ENCODE data around the gene HNRNPF. TPM values are rescaled to one million over a fixed set of nuclear protein-coding genes. Genes with fewer than 3 reads are reported as not detected.

The HNRNPF gene
- total and polyA plus RNA-seq, 2 experiments from 2014 or later, result 106 to 172 TPM

GRCh38 chr10:43387678-43388032 is 21.3 kb downstream of the HNRNPF start:
- TF ChIP-seq EZH2phosphoT487 (IDR thresholded peaks at IDR 0.05; ENCODE audit: insufficient read depth, low read depth) (no peak), EZH2 (IDR thresholded peaks at IDR 0.05; ENCODE audit: insufficient read depth, poor library complexity, severe bottlenecking) (no peak)
- Histone ChIP-seq H4K20me1 (ENCODE audit: insufficient read depth) (0 out of 2 replicates have a peak, but pooled peaks cover 3% of the 10 kb centered on the region), H2AFZ (no peak overlapping the region), H3K27me3 (replicated peaks; ENCODE audit: insufficient read depth) (no peaks in the 10 kb centered on the region), H3K9ac (no peak overlapping the region), H3K27ac (no peak overlapping the region), H3K4me1 (ENCODE audit: insufficient read depth) (peaks cover 8% of the 10 kb centered on the region; the same call in 1 of the 2 replicates), H3K36me3 (ENCODE audit: low read depth) (peaks cover 70% of the 10 kb centered on the region), H3K79me2 (ENCODE audit: insufficient read depth) (peaks cover 51% of the 10 kb centered on the region), H3F3A (ENCODE audit: insufficient read depth) (peaks cover 60% of the 10 kb centered on the region), H3K9me2 (ENCODE audit: insufficient read depth) (no peaks in the 10 kb centered on the region), H3K4me2 (ENCODE audit: unreplicated experiment) (no peak overlapping the region), H3K4me3 (no peak overlapping the region), H3K9me3 (ENCODE audit: low read depth) (no peaks in the 10 kb centered on the region)
- no peak for DNase-seq
- in situ Hi-C loops (cut with MboI), result no loop called here
- WGBS, 2 experiments (ENCODE audit: low coverage in 1 of 2, low lambda C conversion rate in 2 of 2, missing lambda C conversion rate in 2 of 2), result 82% methylated on average over 5 of the region's 5 CpGs

- WGBS, 2 experiments (ENCODE audit: low coverage in 1 of 2, low lambda C conversion rate in 2 of 2, missing lambda C conversion rate in 2 of 2), result 91% methylated on average over 29 of the region's 29 CpGs
- Histone ChIP-seq H3K4me1 (ENCODE audit: insufficient read depth) (peaks cover 8% of the 10 kb centered on the region; the same call in 1 of the 2 replicates), H3K9me2 (ENCODE audit: insufficient read depth) (no peaks in the 10 kb centered on the region), H4K20me1 (ENCODE audit: insufficient read depth) (0 out of 2 replicates have a peak, but pooled peaks cover 3% of the 10 kb centered on the region), H3K27me3 (replicated peaks; ENCODE audit: insufficient read depth) (no peaks in the 10 kb centered on the region), H3F3A (ENCODE audit: insufficient read depth) (peaks cover 60% of the 10 kb centered on the region), H3K4me3 (no peak overlapping the region), H3K9me3 (ENCODE audit: low read depth) (no peaks in the 10 kb centered on the region), H3K9ac (no peak overlapping the region), H3K27ac (no peak overlapping the region), H3K4me2 (ENCODE audit: unreplicated experiment) (no peak overlapping the region), H2AFZ (no peak overlapping the region), H3K79me2 (ENCODE audit: insufficient read depth) (peaks cover 46% of the 10 kb centered on the region), H3K36me3 (ENCODE audit: low read depth) (peaks cover 65% of the 10 kb centered on the region)
- TF ChIP-seq EZH2 (IDR thresholded peaks at IDR 0.05; ENCODE audit: insufficient read depth, poor library complexity, severe bottlenecking), result no peak
- TF ChIP-seq EZH2phosphoT487 (IDR thresholded peaks at IDR 0.05; ENCODE audit: insufficient read depth, low read depth), result no peak
- in situ Hi-C loops (cut with MboI), result no loop called here
- DNase-seq, result no peak
These were observed 21.9 kb downstream of the HNRNPF start for GRCh38 chr10:43386981-43387677.

GRCh38 chr10:43386549-43386948 is 22.4 kb downstream of the HNRNPF start:
- Histone ChIP-seq H3K79me2 (ENCODE audit: insufficient read depth) (peaks cover 40% of the 10 kb centered on the region), H3K9me3 (ENCODE audit: low read depth) (no peaks in the 10 kb centered on the region), H3K4me2 (ENCODE audit: unreplicated experiment) (no peak overlapping the region), H3K36me3 (ENCODE audit: low read depth) (peaks cover 59% of the 10 kb centered on the region), H3K4me3 (no peak overlapping the region), H3K27me3 (replicated peaks; ENCODE audit: insufficient read depth) (no peaks in the 10 kb centered on the region), H3K9ac (no peak overlapping the region), H4K20me1 (ENCODE audit: insufficient read depth) (0 out of 2 replicates have a peak, but pooled peaks cover 3% of the 10 kb centered on the region), H3K4me1 (ENCODE audit: insufficient read depth) (peaks cover 8% of the 10 kb centered on the region; the same call in 1 of the 2 replicates), H3K27ac (no peak overlapping the region), H3K9me2 (ENCODE audit: insufficient read depth) (no peaks in the 10 kb centered on the region), H2AFZ (no peak overlapping the region), H3F3A (ENCODE audit: insufficient read depth) (peaks cover 60% of the 10 kb centered on the region)
- WGBS, 2 experiments (ENCODE audit: low coverage in 1 of 2, low lambda C conversion rate in 2 of 2, missing lambda C conversion rate in 2 of 2), result 89 to 96% methylated on average over 4 of the region's 4 CpGs
- no peak for DNase-seq
- in situ Hi-C loops (cut with MboI), result no loop called here
- TF ChIP-seq EZH2phosphoT487 (IDR thresholded peaks at IDR 0.05; ENCODE audit: insufficient read depth, low read depth), result no peak

- no peak for DNase-seq
- TF ChIP-seq EZH2phosphoT487 (IDR thresholded peaks at IDR 0.05; ENCODE audit: insufficient read depth, low read depth) (no peak), EZH2 (IDR thresholded peaks at IDR 0.05; ENCODE audit: insufficient read depth, poor library complexity, severe bottlenecking) (no peak)
- Histone ChIP-seq H3K9me2 (ENCODE audit: insufficient read depth) (no peaks in the 10 kb centered on the region), H3K4me2 (ENCODE audit: unreplicated experiment) (no peak overlapping the region), H3K9ac (no peak overlapping the region), H2AFZ (no peak overlapping the region), H3K4me3 (no peak overlapping the region), H3K4me1 (ENCODE audit: insufficient read depth) (peaks cover 8% of the 10 kb centered on the region; the same call in 1 of the 2 replicates), H3F3A (ENCODE audit: insufficient read depth) (peaks cover 59% of the 10 kb centered on the region), H3K27ac (no peak overlapping the region), H3K9me3 (ENCODE audit: low read depth) (no peaks in the 10 kb centered on the region), H3K27me3 (replicated peaks; ENCODE audit: insufficient read depth) (no peaks in the 10 kb centered on the region), H4K20me1 (ENCODE audit: insufficient read depth) (0 out of 2 replicates have a peak, but pooled peaks cover 3% of the 10 kb centered on the region), H3K36me3 (ENCODE audit: low read depth) (peaks cover 53% of the 10 kb centered on the region), H3K79me2 (ENCODE audit: insufficient read depth) (peaks cover 30% of the 10 kb centered on the region)
- in situ Hi-C loops (cut with MboI), result no loop called here
- WGBS, 2 experiments (ENCODE audit: low coverage in 1 of 2, low lambda C conversion rate in 2 of 2, missing lambda C conversion rate in 2 of 2), result 76 to 81% methylated on average over 5 of the region's 5 CpGs
These were observed 23.5 kb downstream of the HNRNPF start for GRCh38 chr10:43385412-43386004.
